GM12891 (cell line): Measurements from ENCODE around the gene SGSH.

Experiments
- POLR2A ChIP-seq: IDR thresholded peaks from 2 replicates; pipeline ENCODE4 v1.6.1; 2011; ENCODE audit warnings: low read depth, low read length, control low read depth
- TAF1 ChIP-seq: IDR thresholded peaks from 2 replicates; pipeline ENCODE4 v1.6.1; 2011; ENCODE audit warnings: low read depth, low read length, control low read depth

DNA sequence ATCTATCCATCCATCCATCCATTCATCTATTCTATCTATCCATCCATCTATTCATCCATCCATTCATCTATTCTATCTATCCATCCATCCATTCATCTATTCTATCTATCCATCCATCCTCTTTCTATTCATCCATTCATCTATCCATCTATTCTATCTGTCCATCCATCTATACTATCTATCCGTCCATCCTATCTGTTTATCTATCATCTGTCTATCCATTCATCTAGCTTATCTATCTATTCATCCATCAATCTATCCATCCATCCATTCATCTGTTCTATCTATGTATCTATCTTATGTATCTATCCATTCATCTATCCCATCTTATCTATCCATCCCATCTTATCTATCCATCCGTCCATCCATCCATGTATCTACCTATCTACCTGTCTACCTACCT, 49.3 kb upstream of the SGSH start:
- TF ChIP-seq TAF1 (no peak), POLR2A (no peak)
